ENCODE measurements around the gene ELK4. TPM values are rescaled to one million over a fixed set of nuclear protein-coding genes. Genes with fewer than 3 reads are reported as not detected.

The ELK4 gene
- total and polyA plus RNA-seq, 2 donors (not counting 3 experiments of a cell fraction or from before 2014, with no cell fraction given) = 8.7 to 107 TPM

- H3K27ac ChIP-seq (ENCODE audit: insufficient read depth, low read depth, low read length) = no peak overlapping the region
- H3K9ac ChIP-seq (replicated peaks; ENCODE audit: extremely low read depth, insufficient read depth, low read length) = no peak overlapping the region
- no peak overlapping the region for H3K4me2 ChIP-seq (ENCODE audit: insufficient read depth, low read length)
- ChIA-PET POLR2A (no interaction called here), CTCF (interaction anchor here (0.9 to 3.3 kb wide), 6 partner anchors 13 to 215 kb away, joined by 3 to 19 read pairs (median 6); no protein-coding TSS in a partner anchor)
- TF ChIP-seq POLR2A (IDR thresholded peaks at IDR 0.05; ENCODE audit: low read depth, low read length) = no peak
- no peak for TF ChIP-seq GATA2 (IDR thresholded peaks at IDR 0.05; ENCODE audit: insufficient read depth, insufficient read length, low read depth, low read length)
- no peak for TF ChIP-seq MYC (IDR thresholded peaks at IDR 0.05; ENCODE audit: low read depth, low read length)
- TF ChIP-seq EZH2 (IDR thresholded peaks at IDR 0.05; ENCODE audit: borderline replicate concordance, low read depth, low read length, severe bottlenecking) = peak; percentile 37
- no peak for TF ChIP-seq POLR2AphosphoS5 (IDR thresholded peaks at IDR 0.05; ENCODE audit: insufficient read depth, low read depth, low read length)
- H4K20me1 ChIP-seq (replicated peaks; ENCODE audit: control insufficient read depth, extremely low read depth, insufficient read depth, low read length) = no peaks in the 10 kb centered on the region
- H3K79me2 ChIP-seq (ENCODE audit: control insufficient read depth, insufficient read depth, low read length) = no peaks in the 10 kb centered on the region
- FAIRE-seq (no peak), DNase-seq (ENCODE audit: low read depth, low spot score) (no peak)
- intact Hi-C loops (cut with micrococcal nuclease) = no loop called here
- peaks cover 51 to 66% of the 10 kb centered on the region in 2 experiments for H3K27me3 ChIP-seq (ENCODE audit: control insufficient read depth in 2 of 2, insufficient read depth in 2 of 2, low read length in 2 of 2)
- no peaks in the 10 kb centered on the region for H3K36me3 ChIP-seq (ENCODE audit: control insufficient read depth in 2 of 2, extremely low read depth in 1 of 2, insufficient read depth in 2 of 2, low read length in 2 of 2)
- no peaks in the 10 kb centered on the region for H3K9me1 ChIP-seq (replicated peaks; ENCODE audit: control insufficient read depth, extremely low read depth, insufficient read depth, low read length)
- BruUV-seq (replicated peaks) = no TSS peak
- dilution Hi-C loops (cut with MboI; ENCODE audit: extremely low pct_ligation_motif_present, low sequenced_read_pairs) = no loop called here
- no peak overlapping the region for H2AFZ ChIP-seq (ENCODE audit: low read depth, low read length)
- H3K4me1 ChIP-seq (ENCODE audit: control insufficient read depth, extremely low read depth, insufficient read depth, low read length) = no peaks in the 10 kb centered on the region
- no peak overlapping the region for H3K4me3 ChIP-seq (replicated peaks in 1 of 3; ENCODE audit: insufficient read depth in 1 of 3, low read depth in 1 of 3, low read length in 3 of 3)
- no peaks in the 10 kb centered on the region for H3K9me3 ChIP-seq (replicated peaks; ENCODE audit: control insufficient read depth, insufficient read depth, low read length)
Observed at GRCh38 chr1:205569411-205570172, 62.2 kb downstream of the ELK4 start.

GRCh38 chr1:205568469-205569361 is 63.1 kb downstream of the ELK4 start:
- Histone ChIP-seq H3K27ac (ENCODE audit: insufficient read depth, low read depth, low read length) (no peak overlapping the region), H3K36me3 (ENCODE audit: control insufficient read depth in 2 of 2, extremely low read depth in 1 of 2, insufficient read depth in 2 of 2, low read length in 2 of 2) (no peaks in the 10 kb centered on the region), H3K9me1 (replicated peaks; ENCODE audit: control insufficient read depth, extremely low read depth, insufficient read depth, low read length) (no peaks in the 10 kb centered on the region), H2AFZ (ENCODE audit: low read depth, low read length) (peak overlapping the region; percentile 44), H4K20me1 (replicated peaks; ENCODE audit: control insufficient read depth, extremely low read depth, insufficient read depth, low read length) (no peaks in the 10 kb centered on the region), H3K4me1 (ENCODE audit: control insufficient read depth, extremely low read depth, insufficient read depth, low read length) (no peaks in the 10 kb centered on the region), H3K9ac (replicated peaks; ENCODE audit: extremely low read depth, insufficient read depth, low read length) (no peak overlapping the region), H3K27me3 (ENCODE audit: control insufficient read depth in 2 of 2, insufficient read depth in 2 of 2, low read length in 2 of 2) (peaks cover 51 to 67% of the 10 kb centered on the region in 2 experiments), H3K9me3 (replicated peaks; ENCODE audit: control insufficient read depth, insufficient read depth, low read length) (no peaks in the 10 kb centered on the region), H3K4me3 (replicated peaks in 1 of 3; ENCODE audit: insufficient read depth in 1 of 3, low read depth in 1 of 3, low read length in 3 of 3) (no peak overlapping the region), H3K4me2 (ENCODE audit: insufficient read depth, low read length) (no peak overlapping the region), H3K79me2 (ENCODE audit: control insufficient read depth, insufficient read depth, low read length) (no peaks in the 10 kb centered on the region)
- dilution Hi-C loops (cut with MboI; ENCODE audit: extremely low pct_ligation_motif_present, low sequenced_read_pairs) = no loop called here
- no peak for FAIRE-seq
- no TSS peak for BruUV-seq (replicated peaks)
- POLR2A ChIA-PET = no interaction called here
- intact Hi-C loops (cut with micrococcal nuclease) = no loop called here
- CTCF ChIA-PET = interaction anchor here (0.9 to 2.0 kb wide), 4 partner anchors 14 to 39 kb away, joined by 3 to 19 read pairs (median 6); no protein-coding TSS in a partner anchor
- no peak for DNase-seq (ENCODE audit: low read depth, low spot score)
- TF ChIP-seq EZH2 (IDR thresholded peaks at IDR 0.05; ENCODE audit: borderline replicate concordance, low read depth, low read length, severe bottlenecking) = peak; percentile 99
- no peak for TF ChIP-seq GATA2 (IDR thresholded peaks at IDR 0.05; ENCODE audit: insufficient read depth, insufficient read length, low read depth, low read length)
- TF ChIP-seq CTCF (IDR thresholded peaks at IDR 0.05; ENCODE audit: extremely low read depth in 1 of 2, insufficient read depth in 1 of 2, low read depth in 1 of 2, low read length in 2 of 2) = peak in 1 of 2 donors; percentile 37
- no peak for TF ChIP-seq JUN (IDR thresholded peaks at IDR 0.05; ENCODE audit: borderline replicate concordance, insufficient read depth, insufficient read length, low read depth)
- no peak for TF ChIP-seq POLR2AphosphoS5 (IDR thresholded peaks at IDR 0.05; ENCODE audit: insufficient read depth, low read depth, low read length)
- no peak for TF ChIP-seq POLR2A (IDR thresholded peaks at IDR 0.05; ENCODE audit: low read depth, low read length)
- TF ChIP-seq MAX (IDR thresholded peaks at IDR 0.05; ENCODE audit: insufficient read depth, insufficient read length) = no peak
